GM12878 (cell line): ENCODE data around the gene SYNGAP1. TPM values are rescaled to one million over a fixed set of nuclear protein-coding genes. Genes with fewer than 3 reads are reported as not detected.

ENCODE experiments used
- ATAC-seq: fragments of 200-7000 bp; cut with Tn5 transposase; 3 replicates; pipeline ENCODE4 v1.9.1; 2020; ENCODE audit warnings: mild to moderate bottlenecking, moderate library complexity
- BruUV-seq: library from RNA; stranded (reverse); fragments of 400-500 nt; replicated peaks from 2 replicates; lab custom pipeline; 2021; lab: Mats Ljungman, UMichigan
- CTCF ChIA-PET: fragments of 300-600 bp; sonication (Branson Sonifier 250); formaldehyde crosslinking; extraction: SDS; loops from one replicate; lab custom pipeline; 2021; ENCODE audit warnings: inconsistent platforms; lab: Yijun Ruan, JAX
- POLR2A ChIA-PET: fragments of 350-600 bp; formaldehyde crosslinking; extraction: SDS; loops from one replicate; lab custom pipeline; 2021; ENCODE audit warnings: inconsistent platforms; lab: Charles Lee
- RAD21 ChIA-PET: fragments of 300-600 bp; sonication (Branson Sonifier 250); formaldehyde crosslinking; loops from one replicate; lab custom pipeline; 2023; ENCODE audit warnings: antibody characterized with exemption; ENCODE audit not compliant: unreplicated experiment; lab: Charles Lee
- SMC1A ChIA-PET: fragments of 300-600 bp; sonication (Branson Sonifier 250); formaldehyde crosslinking; loops from one replicate; lab custom pipeline; 2023; ENCODE audit not compliant: unreplicated experiment, uncharacterized antibody; lab: Charles Lee
- DNase-seq: peaks from one replicate; pipeline ENCODE4 v3.0.0-alpha.2; 2011; ENCODE audit warnings: low read depth, low spot score
- FAIRE-seq: peaks from 3 replicates; lab custom pipeline; 2011; peaks lifted over from hg19 to GRCh38; lab: Jason Lieb, UNC
- H2AFZ ChIP-seq: 2 replicates; pipeline ENCODE4 v1.6.0; 2011; ENCODE audit warnings: low read depth, low read length, control low read depth; ENCODE audit not compliant: control insufficient read depth
- H3K27ac ChIP-seq: 2 replicates; pipeline ENCODE4 v1.5.1; 2011; ENCODE audit warnings: control low read depth; ENCODE audit not compliant: control insufficient read depth, insufficient read depth
- H3K27me3 ChIP-seq, 2 experiments: replicated peaks in 1 of 2; 2 replicates each; pipeline versions ENCODE4 v1.6.0 to v1.6.1; 2011; ENCODE audit warnings: low read length in 1 of 2; ENCODE audit not compliant: control insufficient read depth in 2 of 2, insufficient read depth in 2 of 2
- H3K36me3 ChIP-seq, 2 experiments: 2 replicates each; pipeline ENCODE4 v1.5.1; 2011; ENCODE audit warnings: low read length in 1 of 2; ENCODE audit not compliant: control insufficient read depth in 2 of 2, insufficient read depth in 2 of 2
- H3K4me1 ChIP-seq: 2 replicates; pipeline ENCODE4 v1.6.1; 2011; ENCODE audit warnings: mild to moderate bottlenecking, low read length, moderate library complexity, mixed read lengths; ENCODE audit not compliant: control insufficient read depth, insufficient read depth
- H3K4me2 ChIP-seq: 2 replicates; pipeline ENCODE4 v1.6.0; 2011; ENCODE audit warnings: control low read depth; ENCODE audit not compliant: control insufficient read depth, insufficient read depth
- H3K4me3 ChIP-seq: fragments of 200-600 bp; sonication (generic); 2 replicates; pipeline ENCODE4 v1.5.1; 2016
- H3K79me2 ChIP-seq: 2 replicates; pipeline ENCODE4 v1.6.0; 2011; ENCODE audit warnings: low read length; ENCODE audit not compliant: control insufficient read depth, insufficient read depth
- H3K9ac ChIP-seq: 2 replicates; pipeline ENCODE4 v1.8.0; 2011; ENCODE audit warnings: low read length, control low read depth, mixed read lengths; ENCODE audit not compliant: control insufficient read depth, insufficient read depth
- H3K9me3 ChIP-seq: replicated peaks from 3 replicates; pipeline ENCODE4 v1.5.1; 2011; ENCODE audit warnings: mild to moderate bottlenecking, low read length; ENCODE audit not compliant: control insufficient read depth, insufficient read depth
- H4K20me1 ChIP-seq: 2 replicates; pipeline ENCODE4 v1.6.0; 2011; ENCODE audit not compliant: control insufficient read depth, insufficient read depth
- BACH1 ChIP-seq: fragments of 450-650 bp; IDR thresholded peaks from 2 replicates; pipeline ENCODE4 v1.6.1; 2017; ENCODE audit warnings: mild to moderate bottlenecking, borderline replicate concordance
- DPF2 ChIP-seq: fragments of 450-650 bp; IDR thresholded peaks from 2 replicates; pipeline ENCODE4 v1.6.1; 2017; ENCODE audit warnings: mild to moderate bottlenecking
- EGR1 ChIP-seq, 2 experiments: IDR thresholded peaks; 1 replicate in 1 of 2; 2 replicates in 1 of 2; pipeline ENCODE4 v1.6.1; 2011 to 2012; ENCODE audit warnings: low read depth in 2 of 2, low read length in 2 of 2, borderline replicate concordance in 1 of 2, mild to moderate bottlenecking in 1 of 2, moderate library complexity in 1 of 2
- EP300 ChIP-seq, 2 experiments: fragments of 150-350 bp in 1 of 2; IDR thresholded peaks; 2 replicates each; pipeline ENCODE4 v1.6.1; 2011 to 2012; ENCODE audit warnings: low read depth in 2 of 2, low read length in 2 of 2, borderline replicate concordance in 1 of 2, improper control_type of control experiment in 1 of 2, inconsistent platforms in 1 of 2; ENCODE audit not compliant: control insufficient read depth in 1 of 2
- IKZF1 ChIP-seq: fragments of 450-650 bp; conservative IDR thresholded peaks from 2 replicates; pipeline ENCODE4 v1.6.1; 2017; ENCODE audit warnings: antibody characterized with exemption, mild to moderate bottlenecking
- MEF2B ChIP-seq: fragments of 450-650 bp; IDR thresholded peaks from 2 replicates; pipeline ENCODE4 v1.6.1; 2018; ENCODE audit warnings: mild to moderate bottlenecking, moderate library complexity; ENCODE audit not compliant: partially characterized antibody, poor library complexity, severe bottlenecking
- NR2F1 ChIP-seq: fragments of 450-650 bp; conservative IDR thresholded peaks from 2 replicates; pipeline ENCODE4 v1.6.1; 2017; ENCODE audit warnings: mild to moderate bottlenecking
- PAX5 ChIP-seq: IDR thresholded peaks from 2 replicates; pipeline ENCODE4 v1.6.1; 2011; ENCODE audit warnings: low read depth, low read length, borderline replicate concordance
- POU2F2 ChIP-seq: IDR thresholded peaks from 3 replicates; pipeline ENCODE4 v1.6.1; 2011; ENCODE audit warnings: low read depth, mild to moderate bottlenecking, low read length, borderline replicate concordance
- RB1 ChIP-seq: fragments of 450-650 bp; formaldehyde crosslinking; IDR thresholded peaks from 2 replicates; pipeline ENCODE4 v1.6.1; 2017; ENCODE audit warnings: mild to moderate bottlenecking, borderline replicate concordance
- TCF7 ChIP-seq: IDR thresholded peaks from 2 replicates; pipeline ENCODE4 v1.6.1; 2014; ENCODE audit warnings: antibody characterized with exemption, borderline replicate concordance
- WRNIP1 ChIP-seq: IDR thresholded peaks from 2 replicates; pipeline ENCODE4 v1.6.1; 2011; ENCODE audit warnings: low read depth, low read length, improper control_type of control experiment, borderline replicate concordance
- YBX1 ChIP-seq: fragments of 450-650 bp; IDR thresholded peaks from 2 replicates; pipeline ENCODE4 v1.6.1; 2016; ENCODE audit warnings: antibody characterized with exemption
- ZNF24 ChIP-seq: fragments of 450-650 bp; IDR thresholded peaks from 2 replicates; pipeline ENCODE4 v1.6.1; 2017; ENCODE audit warnings: antibody characterized with exemption, mild to moderate bottlenecking
- WGBS: methylation state at CpG from one replicate; pipeline ENCODE4 v1.1.6; 2016; ENCODE audit warnings: low lambda C conversion rate; ENCODE audit not compliant: insufficient replicate concordance, insufficient coverage; ENCODE audit errors: missing lambda C conversion rate; 5-methylcytosine and 5-hydroxymethylcytosine counted together
- in situ Hi-C: fragments of 300-500 bp; cut with MboI; formaldehyde crosslinking; loops from 9 replicates; pipeline ENCODE4 v1.14.3; 2018; ENCODE audit warnings: mixed read lengths
- intact Hi-C: fragments of 100-400 bp; cut with micrococcal nuclease; formaldehyde crosslinking; loops from one replicate; pipeline ENCODE4 v1.14.2; 2022; ENCODE audit not compliant: unreplicated experiment
- polyA plus RNA-seq, 11 experiments: library from polyadenylated mRNA; depleted of rRNA in 4 of 11; unstranded in 6 of 11; stranded (reverse) in 5 of 11; fragments of >200 nt; fragmentation: Nextera tagmentation in 4 of 11; fragmentation: Illumina TruSeq in 1 of 11; extraction: Ambion mirVana in 4 of 11; extraction: Trizol in 1 of 11; gene quantifications; 1 replicate in 1 of 11; 2 replicates in 10 of 11; pipeline versions ENCODE4 v1.2.1 to v1.2.3, GENCODE V29; 2011 to 2016; ENCODE audit warnings: inconsistent platforms in 2 of 11, missing spikeins in 2 of 11, low read depth in 1 of 11
- total RNA-seq, 4 experiments: library from RNA; depleted of rRNA in 3 of 4; stranded (reverse); fragments of >200 nt in 3 of 4; fragmentation: Illumina TruSeq in 1 of 4; extraction: Trizol in 1 of 4; gene quantifications; 2 replicates each; pipeline versions ENCODE4 v1.2.1 to v1.2.3, GENCODE V29; 2013 to 2021
- TF ChIP-seq, protein P1 (sequence below): fragments of 450-650 bp; conservative IDR thresholded peaks from 2 replicates; pipeline ENCODE4 v1.6.1; 2017; ENCODE audit warnings: mild to moderate bottlenecking, moderate library complexity
- TF ChIP-seq, protein P2 (sequence below), 3 experiments: IDR thresholded peaks in 2 of 3; conservative IDR thresholded peaks in 1 of 3; 2 replicates each; pipeline ENCODE4 v1.5.1; 2011; ENCODE audit warnings: low read depth in 3 of 3, low read length in 3 of 3, mild to moderate bottlenecking in 3 of 3, control low read depth in 2 of 3, moderate library complexity in 2 of 3, inconsistent platforms in 1 of 3, mixed read lengths in 1 of 3; ENCODE audit not compliant: control insufficient read depth in 2 of 3, insufficient read depth in 1 of 3; ENCODE audit errors: extremely low read depth in 1 of 3

Gene SYNGAP1
- total and polyA plus RNA-seq, 10 of the 15 experiments (the other 5 are each of a cell fraction or from before 2014, with no cell fraction given): 0.05 to 9.2 (median 1.2) TPM

DNA sequence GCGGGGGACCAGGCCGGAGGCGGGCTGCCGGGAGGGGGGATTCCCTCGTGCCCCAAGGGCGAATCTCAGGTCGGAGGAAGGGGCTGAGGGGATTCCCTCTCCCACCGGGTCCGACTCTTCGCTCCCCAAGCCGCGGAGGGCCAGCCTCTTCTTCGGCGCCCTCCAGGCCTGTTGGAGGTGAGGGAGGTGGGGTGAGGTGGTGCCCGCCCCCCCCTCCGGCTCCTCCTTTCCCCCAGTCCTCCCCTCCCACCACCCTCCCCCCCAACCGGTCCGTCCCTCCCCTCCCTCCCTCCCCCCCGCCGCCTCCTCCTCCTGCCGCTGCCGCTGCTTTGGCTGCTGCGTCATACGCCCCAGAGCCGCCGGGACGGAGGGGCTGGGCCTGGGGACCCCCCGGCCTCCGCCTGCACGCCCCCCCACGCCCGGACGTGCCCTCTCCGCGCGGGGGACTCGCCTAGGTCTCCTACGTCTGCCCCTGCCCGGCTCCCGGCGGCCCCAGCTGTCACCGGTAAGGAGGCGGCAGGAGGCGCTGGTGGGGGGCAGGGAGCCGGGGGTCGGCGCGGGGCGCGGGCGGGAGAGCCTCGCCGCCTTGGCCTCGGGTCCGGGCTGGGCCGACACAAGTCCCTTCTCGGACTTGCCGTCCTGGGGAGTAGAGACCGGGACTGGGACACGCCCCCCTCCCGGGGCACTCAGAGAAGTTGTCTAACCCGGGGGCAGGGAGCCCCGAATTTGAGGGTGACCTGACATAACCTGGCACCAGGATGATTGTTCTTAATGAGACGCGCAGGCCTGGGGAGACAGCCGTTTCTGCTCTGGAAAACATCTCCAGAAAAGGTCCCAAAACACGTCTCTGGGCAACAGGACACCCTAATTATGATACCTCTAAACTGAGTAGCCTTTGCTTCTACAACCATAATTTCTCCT is 8.9 kb upstream of the SYNGAP1 start, which contains the start of gene PHF1:
PHF1 (plus strand) TSS at position 304 of the 921 bp plus-strand sequence. CDS start 1,250 bp downstream, outside the sequence.
- SMC1A ChIA-PET: no interaction called here
- no peak for DNase-seq
- peak within 1 kb of the TSS; percentile 75 for H3K9ac ChIP-seq
- peak; percentile 54 for ATAC-seq
- peaks cover 16% of the 10 kb centered on the region for H3K79me2 ChIP-seq
- POLR2A ChIA-PET: interaction anchor here (0.6 to 2.2 kb wide), 8 partner anchors 15 to 363 kb away, joined by 3 to 6 read pairs (median 4); partner anchors contain the start of genes ZBTB22 and ZBTB9
- peak within 1 kb of the TSS; percentile 90 for H3K4me3 ChIP-seq
- intact Hi-C loops: loop anchor here (1.0 kb wide), 1 partner anchor 43 kb away; the partner anchor contains the start of gene ZBTB9
- H2AFZ ChIP-seq: peak within 1 kb of the TSS; percentile 88
- RAD21 ChIA-PET: interaction anchor here (1.2 kb wide), 2 partner anchors 8 to 15 kb away, joined by 4 to 5 read pairs; no protein-coding TSS in a partner anchor
- CTCF ChIA-PET: interaction anchor here (0.9 kb wide), 1 partner anchor 20 kb away, joined by 4 read pairs; no protein-coding TSS in a partner anchor
- H3K27me3 ChIP-seq: no peaks in the 10 kb centered on the region
- peaks cover 12 to 18% of the 10 kb centered on the region in 2 experiments for H3K36me3 ChIP-seq
- WGBS: 0% methylated on average over 27 of the region's 67 CpGs
- peaks cover 20% of the 10 kb centered on the region for H3K4me1 ChIP-seq
- H3K4me2 ChIP-seq: peak within 1 kb of the TSS; percentile 89
- BruUV-seq: no TSS peak
- no peaks in the 10 kb centered on the region; the same call in 1 of the 2 replicates for H4K20me1 ChIP-seq
- FAIRE-seq: no peak
- in situ Hi-C loops: no loop called here
- H3K27ac ChIP-seq: peak within 1 kb of the TSS; percentile 90
- no peaks in the 10 kb centered on the region for H3K9me3 ChIP-seq
- peak in 1 of 2 experiments; percentile 30; a peak in 1 of 3 replicates for TF ChIP-seq EGR1 (IDR thresholded peaks at IDR 0.05; ENCODE audit: borderline replicate concordance in 1 of 2, low read depth in 2 of 2, low read length in 2 of 2)
- peak in 1 of 2 experiments; percentile 20; a peak in 1 of 4 replicates for TF ChIP-seq EP300 (IDR thresholded peaks at IDR 0.05; ENCODE audit: borderline replicate concordance in 1 of 2, control insufficient read depth in 1 of 2, low read depth in 2 of 2, low read length in 2 of 2)
- TF ChIP-seq ZNF24: no peak
- peak; percentile 68; the same call in 1 of the 2 replicates for TF ChIP-seq NR2F1
- peak; percentile 23; the same call in 1 of the 3 replicates for TF ChIP-seq POU2F2
- TF ChIP-seq PAX5: peak; percentile 10; the same call in 1 of the 2 replicates
- peak; percentile 39 for TF ChIP-seq IKZF1
- peak; percentile 59; the same call in 1 of the 2 replicates for TF ChIP-seq DPF2
- TF ChIP-seq YBX1: no peak
- TF ChIP-seq, protein P1, sequence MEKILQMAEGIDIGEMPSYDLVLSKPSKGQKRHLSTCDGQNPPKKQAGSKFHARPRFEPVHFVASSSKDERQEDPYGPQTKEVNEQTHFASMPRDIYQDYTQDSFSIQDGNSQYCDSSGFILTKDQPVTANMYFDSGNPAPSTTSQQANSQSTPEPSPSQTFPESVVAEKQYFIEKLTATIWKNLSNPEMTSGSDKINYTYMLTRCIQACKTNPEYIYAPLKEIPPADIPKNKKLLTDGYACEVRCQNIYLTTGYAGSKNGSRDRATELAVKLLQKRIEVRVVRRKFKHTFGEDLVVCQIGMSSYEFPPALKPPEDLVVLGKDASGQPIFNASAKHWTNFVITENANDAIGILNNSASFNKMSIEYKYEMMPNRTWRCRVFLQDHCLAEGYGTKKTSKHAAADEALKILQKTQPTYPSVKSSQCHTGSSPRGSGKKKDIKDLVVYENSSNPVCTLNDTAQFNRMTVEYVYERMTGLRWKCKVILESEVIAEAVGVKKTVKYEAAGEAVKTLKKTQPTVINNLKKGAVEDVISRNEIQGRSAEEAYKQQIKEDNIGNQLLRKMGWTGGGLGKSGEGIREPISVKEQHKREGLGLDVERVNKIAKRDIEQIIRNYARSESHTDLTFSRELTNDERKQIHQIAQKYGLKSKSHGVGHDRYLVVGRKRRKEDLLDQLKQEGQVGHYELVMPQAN: peak; percentile 78
- TF ChIP-seq BACH1: peak; percentile 49; the same call in 1 of the 2 replicates
- no peak for TF ChIP-seq TCF7
- TF ChIP-seq MEF2B: no peak
- TF ChIP-seq, protein P2, sequence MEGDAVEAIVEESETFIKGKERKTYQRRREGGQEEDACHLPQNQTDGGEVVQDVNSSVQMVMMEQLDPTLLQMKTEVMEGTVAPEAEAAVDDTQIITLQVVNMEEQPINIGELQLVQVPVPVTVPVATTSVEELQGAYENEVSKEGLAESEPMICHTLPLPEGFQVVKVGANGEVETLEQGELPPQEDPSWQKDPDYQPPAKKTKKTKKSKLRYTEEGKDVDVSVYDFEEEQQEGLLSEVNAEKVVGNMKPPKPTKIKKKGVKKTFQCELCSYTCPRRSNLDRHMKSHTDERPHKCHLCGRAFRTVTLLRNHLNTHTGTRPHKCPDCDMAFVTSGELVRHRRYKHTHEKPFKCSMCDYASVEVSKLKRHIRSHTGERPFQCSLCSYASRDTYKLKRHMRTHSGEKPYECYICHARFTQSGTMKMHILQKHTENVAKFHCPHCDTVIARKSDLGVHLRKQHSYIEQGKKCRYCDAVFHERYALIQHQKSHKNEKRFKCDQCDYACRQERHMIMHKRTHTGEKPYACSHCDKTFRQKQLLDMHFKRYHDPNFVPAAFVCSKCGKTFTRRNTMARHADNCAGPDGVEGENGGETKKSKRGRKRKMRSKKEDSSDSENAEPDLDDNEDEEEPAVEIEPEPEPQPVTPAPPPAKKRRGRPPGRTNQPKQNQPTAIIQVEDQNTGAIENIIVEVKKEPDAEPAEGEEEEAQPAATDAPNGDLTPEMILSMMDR (IDR thresholded peaks at IDR 0.05 in 2 of 3, conservative IDR thresholded peaks at IDR 0.05 in 1 of 3; ENCODE audit: control insufficient read depth in 2 of 3, extremely low read depth in 1 of 3, insufficient read depth in 1 of 3, low read depth in 3 of 3, low read length in 3 of 3): 0 out of 6 replicates have a peak, but pooled peaks of 1 of the 3 experiments have one; percentile 3
- TF ChIP-seq WRNIP1: no peak
- peak; percentile 47; the same call in 1 of the 2 replicates for TF ChIP-seq RB1
